Measurements from ENCODE around the gene BATF2.
"Not testable (repeated sequence)": the region's sequence is repeated elsewhere in the genome, so short reads cannot be mapped to it uniquely, and the experiment has no call there.

The BATF2 gene

GRCh38 chr11:64996710-64997380 is at the start of gene BATF2:
TSS of gene BATF2 (minus strand) at chr11:64996971. CDS start at chr11:64996914, 57 bp downstream.
- DNase-seq: peak; percentile 47

GRCh38 chr11:65045728-65046127 is 49.0 kb upstream of the BATF2 start:
- no peak for DNase-seq

GRCh38 chr11:65045061-65045460 is 48.3 kb upstream of the BATF2 start:
- DNase-seq: no peak

DNA sequence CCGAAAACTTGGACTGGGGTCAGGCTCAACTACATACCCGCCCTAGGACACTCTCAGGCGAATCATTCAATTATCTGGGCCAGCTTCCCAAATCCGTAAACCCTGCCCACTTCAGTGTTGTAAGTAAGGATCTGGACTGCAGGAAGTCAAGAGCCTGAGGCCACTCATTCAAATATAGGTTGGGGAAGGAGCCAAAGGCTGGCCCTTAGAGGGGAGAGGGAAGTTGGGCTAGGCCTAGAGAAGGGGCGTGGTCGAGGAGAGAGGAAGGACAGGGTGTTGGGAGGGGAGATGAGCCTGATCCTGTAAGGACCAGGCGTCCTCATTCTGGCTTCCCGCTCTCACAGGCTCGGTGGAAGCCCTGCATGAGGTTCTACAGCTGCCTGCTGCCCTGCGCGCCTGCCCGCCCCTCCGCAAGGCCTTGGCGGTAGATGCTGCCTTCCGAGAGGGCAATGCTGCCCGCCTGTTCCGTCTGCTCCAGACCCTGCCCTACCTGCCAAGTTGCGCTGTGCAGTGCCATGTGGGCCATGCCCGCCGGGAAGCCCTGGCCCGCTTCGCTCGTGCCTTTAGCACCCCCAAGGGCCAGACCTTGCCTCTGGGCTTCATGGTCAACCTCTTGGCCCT is 47.2 kb upstream of the BATF2 start:
- no peak for DNase-seq

- no peak for DNase-seq
These were observed 46.1 kb upstream of the BATF2 start for GRCh38 chr11:65042891-65043290.

DNA sequence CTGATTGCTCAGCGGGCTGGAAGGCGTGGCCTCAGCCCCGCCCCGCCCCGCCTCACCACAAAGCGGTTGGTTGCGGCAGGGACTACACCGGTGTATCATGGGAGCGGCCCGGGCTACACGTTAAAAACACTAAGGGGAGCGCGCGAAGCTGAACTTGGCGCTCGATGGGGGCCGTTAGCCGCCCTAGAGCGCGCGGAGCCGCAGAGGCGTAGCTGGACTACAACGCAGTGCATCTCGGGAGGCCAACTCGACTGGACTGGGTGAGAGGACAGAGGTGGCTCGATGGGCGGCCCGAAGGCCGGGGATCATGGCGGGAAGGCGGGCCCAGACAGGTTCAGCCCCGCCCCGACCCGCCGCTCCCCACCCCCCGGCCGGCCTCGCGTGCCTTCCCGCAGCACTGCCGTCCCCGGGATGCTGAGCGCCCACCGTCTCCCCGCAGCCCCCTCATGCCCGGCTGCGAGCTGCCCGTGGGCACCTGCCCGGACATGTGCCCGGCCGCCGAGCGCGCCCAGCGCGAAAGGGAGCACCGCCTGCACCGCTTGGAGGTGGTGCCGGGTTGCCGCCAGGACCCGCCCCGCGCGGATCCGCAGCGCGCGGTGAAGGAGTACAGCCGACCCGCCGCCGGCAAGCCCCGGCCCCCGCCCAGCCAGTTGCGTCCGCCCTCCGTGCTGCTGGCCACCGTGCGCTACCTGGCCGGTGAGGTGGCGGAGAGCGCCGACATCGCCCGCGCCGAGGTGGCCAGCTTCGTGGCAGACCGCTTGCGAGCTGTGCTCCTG is 44.3 kb upstream of the BATF2 start, which contains the start of gene SAC3D1:
TSS of gene SAC3D1 (plus strand) at position 364 of the 776 bp plus-strand sequence. CDS start at position 447, 83 bp downstream.
- peak; percentile 97 for DNase-seq

- no peak for DNase-seq
These were observed 43.7 kb upstream of the BATF2 start for GRCh38 chr11:65040520-65040846.

DNA sequence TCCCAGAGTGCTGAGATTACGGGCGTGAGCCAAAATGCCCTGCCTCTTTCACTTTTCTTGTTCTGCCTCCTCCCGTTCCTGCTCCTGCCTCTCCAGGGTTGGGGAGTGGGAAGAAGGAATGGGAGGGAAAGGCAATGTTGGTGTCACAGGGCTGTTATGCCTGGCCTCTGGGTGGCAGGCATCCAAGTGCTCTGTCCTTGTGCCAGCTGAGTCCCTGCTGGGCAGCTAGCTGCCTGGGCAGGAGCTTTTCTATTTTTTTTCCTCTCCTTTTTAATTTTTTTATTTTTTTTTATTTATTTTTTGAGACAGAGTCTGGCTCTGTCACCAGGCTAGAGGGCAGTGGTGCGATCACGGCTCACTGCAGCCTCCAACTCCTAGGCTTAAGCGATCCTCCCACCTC is 40.2 kb upstream of the BATF2 start:
- DNase-seq: no peak

GRCh38 chr11:65035579-65035978 is 38.8 kb upstream of the BATF2 start:
- no peak for DNase-seq

DNA sequence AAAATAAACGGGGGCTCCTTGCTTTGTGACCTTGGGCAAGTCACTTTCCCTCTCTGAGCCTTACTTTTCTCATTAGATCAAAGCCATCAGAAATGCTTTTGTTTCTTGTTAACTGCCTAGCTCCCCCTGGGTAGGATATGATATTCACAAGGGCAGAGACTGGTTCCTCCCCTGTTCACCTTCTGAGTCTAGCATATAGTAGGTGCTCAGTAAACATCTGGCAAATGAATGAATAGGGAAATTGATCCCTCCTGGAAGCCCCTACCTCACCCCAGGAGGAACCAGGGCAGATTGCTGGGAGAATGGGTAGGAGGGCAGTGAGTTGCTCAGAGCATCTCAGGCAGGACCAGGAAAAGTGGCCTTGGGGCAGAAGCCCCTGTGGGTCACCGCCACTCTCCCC is 37.7 kb upstream of the BATF2 start:
- DNase-seq: no peak

DNA sequence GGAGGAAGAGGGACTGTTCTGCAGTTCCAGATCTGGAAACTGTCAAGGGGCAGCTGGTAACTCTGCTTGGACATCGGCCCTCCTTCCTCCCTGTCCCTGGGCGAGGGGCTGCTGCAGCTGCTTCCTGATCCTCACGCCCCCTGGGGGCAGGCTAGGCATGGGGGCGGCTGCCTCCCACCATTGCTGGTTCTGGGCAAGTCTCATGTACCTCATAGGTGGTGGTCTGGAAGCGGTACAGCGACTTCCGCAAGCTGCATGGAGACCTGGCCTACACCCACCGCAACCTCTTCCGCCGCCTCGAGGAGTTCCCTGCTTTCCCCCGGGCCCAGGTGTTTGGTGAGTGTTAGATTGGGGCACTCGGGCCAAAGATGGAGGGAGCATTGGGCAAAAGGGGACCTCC is 35.4 kb upstream of the BATF2 start:
- no peak for DNase-seq

GRCh38 chr11:65027213-65028067 is 30.7 kb upstream of the BATF2 start, which contains the start of gene SNX15:
TSS of gene SNX15 (plus strand) at chr11:65027439. CDS start at chr11:65027538, 99 bp downstream.
- peak; percentile 94 for DNase-seq

- no peak for DNase-seq
These were observed 30.0 kb upstream of the BATF2 start for GRCh38 chr11:65026810-65027209.

- not testable (repeated sequence) for DNase-seq
These were observed 26.7 kb upstream of the BATF2 start for GRCh38 chr11:65023502-65023901.

- DNase-seq: no peak
These were observed 24.7 kb upstream of the BATF2 start for GRCh38 chr11:65021509-65021908.

GRCh38 chr11:65021003-65021402 is 24.2 kb upstream of the BATF2 start:
- no peak for DNase-seq

DNA sequence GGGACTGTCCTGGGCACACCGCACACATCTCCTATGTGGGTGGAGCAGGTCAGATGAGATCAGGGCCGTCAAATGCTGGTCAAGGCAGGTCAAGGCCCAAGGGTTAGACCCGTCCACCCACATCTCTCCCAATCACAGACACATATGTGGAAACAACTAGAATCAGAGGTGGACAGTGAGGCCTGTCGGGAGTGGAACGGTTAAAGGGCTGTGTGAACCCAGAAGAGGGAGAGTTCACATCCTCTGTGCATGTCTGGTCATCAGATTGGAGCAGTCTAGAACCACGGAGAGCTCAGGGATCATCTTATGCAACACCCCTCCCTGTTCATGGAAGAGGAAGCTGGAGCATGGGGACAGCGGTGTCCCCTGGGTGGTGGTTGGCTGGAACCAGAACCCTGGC is 23.1 kb upstream of the BATF2 start:
- no peak for DNase-seq

DNA sequence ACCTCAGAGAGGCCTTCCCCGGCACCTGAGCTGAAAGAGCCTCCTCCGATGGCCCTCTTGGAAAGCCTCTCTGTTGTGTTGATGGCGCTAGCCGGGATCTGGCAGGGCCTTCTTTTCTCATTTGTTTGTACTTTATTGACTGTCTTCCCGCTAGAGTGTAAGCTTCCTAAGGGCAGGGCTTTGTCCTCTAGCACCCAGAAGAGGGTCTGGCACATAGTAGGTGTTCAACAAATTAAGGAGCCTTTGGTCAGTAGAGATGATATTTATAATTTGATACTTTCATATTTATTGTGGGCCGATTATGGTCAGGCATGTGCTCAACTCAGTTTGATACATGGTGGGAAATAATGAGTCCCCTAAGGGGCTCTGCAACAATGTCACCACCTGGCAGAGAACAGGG is 21.2 kb upstream of the BATF2 start:
- DNase-seq: no peak

DNA sequence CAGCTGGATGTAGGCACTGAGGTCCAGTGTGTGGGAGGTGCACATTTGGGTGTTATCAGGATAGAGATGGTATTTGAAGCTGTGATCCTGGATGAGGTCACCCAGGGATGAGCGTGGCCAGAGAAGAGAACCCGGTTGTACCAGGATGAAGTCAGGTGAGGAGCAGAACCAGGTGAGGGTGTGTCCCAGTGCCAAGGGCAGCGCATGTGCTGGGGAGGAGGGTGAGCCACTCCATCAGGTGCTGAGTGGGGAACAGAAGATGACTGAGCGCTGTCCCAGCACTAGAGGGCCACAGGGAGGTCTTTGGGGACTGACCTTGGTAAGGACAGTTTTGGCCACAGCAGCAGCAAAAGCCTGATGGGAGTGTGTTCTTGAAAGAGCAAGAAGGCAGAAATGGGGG is 19.9 kb upstream of the BATF2 start:
- DNase-seq: no peak

GRCh38 chr11:65014726-65015227 is 18.0 kb upstream of the BATF2 start:
- no peak for DNase-seq

GRCh38 chr11:65013888-65014725 is 17.3 kb upstream of the BATF2 start, which contains the start of gene ARL2:
TSS of gene ARL2 (plus strand) at chr11:65014160. CDS start at chr11:65014208, 48 bp downstream.
- peak; percentile 85 for DNase-seq
